HG02588 (cell line): ENCODE measurements around the gene PRSS22.

Source experiments
- ATAC-seq: cut with Tn5 transposase; IDR thresholded peaks from one replicate; pipeline ENCODE4 v1.9.1; 2021; ENCODE audit warnings: mild to moderate bottlenecking, moderate library complexity; ENCODE audit not compliant: unreplicated experiment

Gene PRSS22

DNA sequence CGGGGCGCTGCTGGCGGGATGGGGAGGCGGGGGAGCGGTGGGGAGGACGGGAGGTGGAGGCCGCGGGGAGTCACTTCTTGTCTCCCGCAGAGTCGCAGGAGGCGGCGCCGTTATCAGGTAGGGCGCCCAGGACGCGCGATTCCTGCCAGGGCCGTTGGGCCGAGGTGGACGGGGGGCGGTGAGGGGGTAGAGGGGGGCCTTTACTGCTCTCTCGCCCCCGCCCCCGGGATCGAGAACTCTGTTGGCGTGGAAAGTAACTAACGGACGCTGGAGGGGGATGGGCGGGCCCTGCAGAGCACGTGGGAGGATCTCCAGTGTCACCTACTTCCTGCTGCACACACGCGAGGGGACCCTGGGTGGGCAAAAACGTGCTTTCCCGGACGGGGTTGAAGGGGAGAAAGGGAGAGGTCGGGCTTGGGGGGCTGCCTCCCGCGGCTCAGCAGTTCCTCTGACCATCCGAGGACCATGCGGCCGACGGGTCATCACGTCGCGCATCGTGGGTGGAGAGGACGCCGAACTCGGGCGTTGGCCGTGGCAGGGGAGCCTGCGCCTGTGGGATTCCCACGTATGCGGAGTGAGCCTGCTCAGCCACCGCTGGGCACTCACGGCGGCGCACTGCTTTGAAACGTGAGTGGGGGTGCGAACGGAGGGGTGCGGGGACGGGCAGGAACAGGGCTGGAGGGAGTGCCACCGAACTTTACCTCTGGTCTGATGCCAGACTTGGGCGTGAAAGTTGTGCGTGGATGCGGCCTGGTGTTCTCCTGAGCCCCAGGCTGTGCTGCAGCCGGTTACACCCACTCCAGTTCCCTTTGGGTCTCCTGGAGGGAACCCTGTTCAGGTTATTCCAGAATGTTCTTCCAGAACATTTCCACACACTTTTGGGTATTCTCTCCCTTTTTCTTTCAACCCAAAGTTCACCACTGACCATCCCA, 40.4 kb downstream of the PRSS22 start:
- ATAC-seq: no peak

GRCh38 chr16:2816751-2817339, 41.1 kb downstream of the PRSS22 start, which contains the start of gene PRSS21:
Gene PRSS21, plus strand, starts transcription at chr16:2817237. Its CDS starts 32 bp downstream, at chr16:2817269.
- no peak for ATAC-seq

DNA sequence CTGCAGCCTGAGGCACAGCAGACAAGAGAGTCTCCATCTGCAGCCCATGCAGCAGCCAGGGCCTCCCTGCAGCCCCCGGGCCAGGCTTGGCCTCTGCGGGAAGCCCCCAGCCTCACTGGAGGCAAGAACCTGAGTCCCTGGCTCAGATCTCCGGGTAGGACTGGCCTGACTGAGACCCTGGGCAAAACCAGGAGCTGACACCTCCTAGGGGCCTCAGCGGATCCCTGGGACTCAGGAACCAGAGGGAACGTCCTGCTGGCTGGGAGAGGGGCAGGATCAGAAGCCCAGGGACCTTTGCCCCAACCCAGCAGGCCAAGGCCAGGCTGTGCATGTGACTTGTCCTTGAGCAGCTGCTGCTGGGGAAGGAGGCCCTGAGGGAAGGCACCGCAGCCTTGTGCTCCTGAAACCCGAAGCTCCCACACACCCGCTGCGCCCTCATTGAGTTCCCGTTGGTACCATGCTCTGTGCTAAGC, 42.6 kb downstream of the PRSS22 start:
- ATAC-seq: no peak

DNA sequence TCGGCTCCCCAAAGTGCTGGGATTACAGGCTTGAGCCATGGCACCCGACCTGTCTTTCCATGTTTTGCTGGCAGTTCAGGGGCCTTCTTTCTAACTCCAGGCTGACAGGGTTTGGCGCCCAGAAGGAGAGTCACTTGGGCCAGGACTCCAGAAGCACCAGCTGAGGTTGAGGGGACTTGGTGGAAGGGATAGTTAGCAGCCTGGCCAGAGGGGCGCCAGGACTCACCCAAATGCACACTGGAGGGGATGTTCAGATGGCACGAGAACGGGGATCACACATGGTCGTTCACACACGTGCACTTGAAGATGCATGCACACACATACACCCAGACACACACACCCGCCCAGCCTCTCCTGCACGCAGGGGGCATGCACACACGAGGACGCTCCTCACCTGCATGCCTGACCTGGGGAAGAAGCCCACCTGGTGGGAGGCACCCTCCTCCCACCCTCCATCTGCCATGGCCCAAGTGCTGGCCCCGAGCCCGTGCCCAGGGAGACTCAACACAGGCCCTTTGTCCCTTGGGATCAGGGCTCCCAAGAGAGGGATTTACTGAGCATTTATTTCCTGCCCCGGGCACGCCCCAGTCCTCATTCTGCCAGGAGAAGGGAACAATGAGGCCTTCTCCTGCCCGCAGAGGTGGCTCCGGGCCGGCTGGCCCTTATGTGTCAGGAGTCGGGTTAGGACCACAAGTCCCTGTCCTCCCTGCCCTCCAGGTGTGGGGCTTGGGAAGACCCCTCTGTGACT, 43.2 kb downstream of the PRSS22 start:
- no peak for ATAC-seq

- no peak for ATAC-seq
Measured at GRCh38 chr16:2813771-2814221, 44.2 kb downstream of the PRSS22 start.

GRCh38 chr16:2811703-2812471, 46.1 kb downstream of the PRSS22 start:
- no peak for ATAC-seq

DNA sequence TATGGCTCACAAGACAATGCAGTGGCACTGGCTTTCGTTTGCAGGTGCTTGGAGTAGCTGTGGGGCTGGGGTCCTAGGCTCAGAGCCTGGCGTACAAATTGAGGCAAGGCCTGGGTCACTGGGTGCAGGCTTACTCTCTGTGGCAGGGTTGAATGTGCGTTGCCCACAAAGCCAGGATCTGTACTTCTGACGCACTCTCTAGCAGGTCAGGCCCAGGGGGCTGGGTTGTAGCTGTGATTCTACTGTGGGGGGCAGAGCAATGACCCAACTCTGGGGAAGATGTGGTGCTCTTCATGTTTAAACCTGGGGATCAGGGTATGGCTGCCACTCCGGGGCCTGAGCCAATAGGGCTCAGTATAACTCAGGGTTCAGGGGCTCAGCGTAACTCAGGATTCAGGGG, 47.3 kb downstream of the PRSS22 start:
- ATAC-seq: no peak

- no peak for ATAC-seq
Measured at GRCh38 chr16:2809149-2809760, 48.7 kb downstream of the PRSS22 start.

DNA sequence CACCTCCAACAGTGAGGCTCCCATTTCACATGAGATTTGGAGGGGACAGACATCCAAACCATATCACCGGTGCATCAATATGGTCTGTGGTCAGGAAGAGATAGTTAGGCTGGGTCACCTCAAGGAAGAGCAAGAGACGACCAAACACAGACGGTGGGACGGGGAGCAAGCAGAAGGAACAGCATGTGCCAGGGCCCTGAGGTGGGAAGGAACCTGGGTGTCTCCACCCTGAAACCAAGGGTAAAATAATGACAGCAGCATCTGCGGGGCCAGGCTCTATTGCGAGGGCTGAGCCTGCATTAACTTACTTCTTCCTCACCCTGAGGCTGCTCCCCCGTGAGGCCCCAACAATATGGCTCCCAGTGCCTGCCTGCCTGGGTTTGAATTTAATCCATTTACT, 49.8 kb downstream of the PRSS22 start:
- ATAC-seq: no peak

- ATAC-seq: no peak
Measured at GRCh38 chr16:2806286-2806685, 51.7 kb downstream of the PRSS22 start.

- ATAC-seq: no peak
Measured at GRCh38 chr16:2804728-2805127, 53.2 kb downstream of the PRSS22 start.

- no peak for ATAC-seq
Measured at GRCh38 chr16:2803545-2804195, 54.3 kb downstream of the PRSS22 start.
